DND-41 (cell line): ENCODE results near the gene HPS3.

Source experiments
- ATAC-seq: fragments of 200-7000 bp; cut with Tn5 transposase; 3 replicates; pipeline ENCODE4 v1.9.1; 2021; ENCODE audit warnings: low read depth; ENCODE audit not compliant: insufficient read depth
- DNase-seq: peaks from one replicate; pipeline ENCODE4 v3.0.0-alpha.2; 2020
- H2AFZ ChIP-seq: 2 replicates; pipeline ENCODE4 v1.6.0; 2012; ENCODE audit warnings: low read depth, low read length
- H3K27ac ChIP-seq: 2 replicates; pipeline ENCODE4 v1.5.1; 2012; ENCODE audit warnings: low read length, inconsistent platforms
- H3K27me3 ChIP-seq: fragments of 200-600 bp; sonication (generic); 2 replicates; pipeline ENCODE4 v1.6.0; 2012; ENCODE audit warnings: low read length, mild to moderate bottlenecking, inconsistent platforms; ENCODE audit not compliant: insufficient read depth, poor library complexity
- H3K36me3 ChIP-seq: 2 replicates; pipeline ENCODE4 v1.5.1; 2012; ENCODE audit warnings: low read length, inconsistent platforms; ENCODE audit not compliant: insufficient read depth
- H3K4me1 ChIP-seq: 2 replicates; pipeline ENCODE4 v1.5.1; 2012; ENCODE audit warnings: mild to moderate bottlenecking, low read length; ENCODE audit not compliant: insufficient read depth
- H3K4me2 ChIP-seq: 2 replicates; pipeline ENCODE4 v1.6.0; 2012; ENCODE audit warnings: mild to moderate bottlenecking, moderate library complexity, low read length, inconsistent platforms; ENCODE audit not compliant: insufficient read depth
- H3K4me3 ChIP-seq, 2 experiments: fragments of 200-600 bp in 1 of 2; shearing (Covaris generic) in 1 of 2; 2 replicates each; pipeline ENCODE4 v1.5.1; 2012 to 2016; ENCODE audit warnings: inconsistent platforms in 2 of 2, low read length in 2 of 2, mild to moderate bottlenecking in 2 of 2, low read depth in 1 of 2, moderate library complexity in 1 of 2
- H3K79me2 ChIP-seq: 2 replicates; pipeline ENCODE4 v1.6.0; 2012; ENCODE audit warnings: low read length, inconsistent platforms; ENCODE audit not compliant: insufficient read depth
- H3K9ac ChIP-seq: 2 replicates; pipeline ENCODE4 v1.6.0; 2012; ENCODE audit warnings: low read depth, mild to moderate bottlenecking, inconsistent platforms, low read length, moderate library complexity
- H3K9me3 ChIP-seq: 2 replicates; pipeline ENCODE4 v1.5.1; 2012; ENCODE audit warnings: low read length, moderate library complexity, mild to moderate bottlenecking, inconsistent platforms; ENCODE audit not compliant: insufficient read depth, severe bottlenecking
- H4K20me1 ChIP-seq: 2 replicates; pipeline ENCODE4 v1.6.0; 2012; ENCODE audit warnings: low read length; ENCODE audit not compliant: insufficient read depth
- CTCF ChIP-seq: IDR thresholded peaks from 2 replicates; pipeline ENCODE4 v1.5.1; 2012; ENCODE audit warnings: borderline replicate concordance, low read length, moderate library complexity, mild to moderate bottlenecking; ENCODE audit not compliant: poor library complexity, severe bottlenecking; ENCODE audit errors: extremely low read depth
- EZH2 ChIP-seq: IDR thresholded peaks from 3 replicates; pipeline ENCODE4 v1.6.1; 2012; ENCODE audit warnings: borderline replicate concordance, low read depth, mild to moderate bottlenecking, moderate library complexity, low read length, inconsistent platforms; ENCODE audit not compliant: severe bottlenecking

HPS3 gene

GRCh38 chr3:149081772-149082171, 47.7 kb upstream of the HPS3 start:
- H3K9me3 ChIP-seq = no peaks in the 10 kb centered on the region
- H3K36me3 ChIP-seq = peaks cover 67% of the 10 kb centered on the region
- peaks cover 92% of the 10 kb centered on the region for H3K79me2 ChIP-seq
- DNase-seq (no peak), ATAC-seq (no peak)
- peaks cover 56% of the 10 kb centered on the region for H3K4me1 ChIP-seq
- H3K27me3 ChIP-seq = no peaks in the 10 kb centered on the region
- H3K4me3 ChIP-seq = no peak overlapping the region; a peak in 1 of 4 replicates
- H3K4me2 ChIP-seq = peak overlapping the region; percentile 47; the same call in 1 of the 2 replicates
- no peak overlapping the region for H2AFZ ChIP-seq
- TF ChIP-seq EZH2 (no peak), CTCF (no peak)
- H3K27ac ChIP-seq = no peak overlapping the region
- peaks cover 41% of the 10 kb centered on the region; the same call in 1 of the 2 replicates for H4K20me1 ChIP-seq
- H3K9ac ChIP-seq = no peak overlapping the region

- H3K27ac ChIP-seq = peak overlapping the region; percentile 86
- H3K27me3 ChIP-seq = no peaks in the 10 kb centered on the region
- peak overlapping the region; percentile 71 for H3K4me2 ChIP-seq
- peak overlapping the region; percentile 81 for H2AFZ ChIP-seq
- peaks cover 54% of the 10 kb centered on the region for H3K79me2 ChIP-seq
- peaks cover 50% of the 10 kb centered on the region for H3K4me1 ChIP-seq
- H3K36me3 ChIP-seq = peaks cover 41% of the 10 kb centered on the region
- no peaks in the 10 kb centered on the region for H3K9me3 ChIP-seq
- TF ChIP-seq EZH2 = no peak
- no peak for TF ChIP-seq CTCF
- H4K20me1 ChIP-seq = peaks cover 26% of the 10 kb centered on the region; the same call in 1 of the 2 replicates
- peak; percentile 48 for DNase-seq
- H3K4me3 ChIP-seq = peak overlapping the region; percentile 72 to 82
- peak overlapping the region; percentile 74 for H3K9ac ChIP-seq
- peak; percentile 48 for ATAC-seq
Observed at GRCh38 chr3:149085828-149086231, 43.6 kb upstream of the HPS3 start.

- Histone ChIP-seq H2AFZ (peak within 1 kb of the TSS; percentile 81), H4K20me1 (peaks cover 26% of the 10 kb centered on the region; the same call in 1 of the 2 replicates), H3K27me3 (no peaks in the 10 kb centered on the region), H3K36me3 (peaks cover 36% of the 10 kb centered on the region), H3K4me1 (peaks cover 45% of the 10 kb centered on the region), H3K79me2 (peaks cover 48% of the 10 kb centered on the region), H3K27ac (peak within 1 kb of the TSS; percentile 86), H3K4me3 (peak within 1 kb of the TSS; percentile 72 to 82), H3K9ac (peak within 1 kb of the TSS; percentile 74), H3K4me2 (peak within 1 kb of the TSS; percentile 71), H3K9me3 (no peaks in the 10 kb centered on the region)
- DNase-seq (peak; percentile 98), ATAC-seq (peak; percentile 98)
- TF ChIP-seq EZH2 = no peak
Observed at GRCh38 chr3:149086232-149086988, 43.0 kb upstream of the HPS3 start, which contains the start of gene HLTF. HLTF (minus strand) TSS chr3:149086533; CDS start chr3:149086336, 197 bp downstream.

GRCh38 chr3:149087208-149087607, 42.2 kb upstream of the HPS3 start:
- Histone ChIP-seq H3K4me2 (peak overlapping the region; percentile 56; the same call in 1 of the 2 replicates), H3K36me3 (peaks cover 30% of the 10 kb centered on the region), H3K4me1 (peaks cover 38% of the 10 kb centered on the region), H3K27me3 (no peaks in the 10 kb centered on the region), H2AFZ (peak overlapping the region; percentile 76), H3K4me3 (no peak overlapping the region), H3K79me2 (peaks cover 41% of the 10 kb centered on the region), H3K27ac (peak overlapping the region; percentile 68), H3K9ac (peak overlapping the region; percentile 74; the same call in 1 of the 2 replicates), H3K9me3 (no peaks in the 10 kb centered on the region), H4K20me1 (peaks cover 26% of the 10 kb centered on the region; the same call in 1 of the 2 replicates)
- no peak for ATAC-seq
- TF ChIP-seq CTCF = no peak
- TF ChIP-seq EZH2 = no peak
- no peak for DNase-seq
